Measurements from ENCODE around the gene POLR2I. TPM values are rescaled to one million over a fixed set of nuclear protein-coding genes. Genes with fewer than 3 reads are reported as not detected.
A peak's percentile ranks its signal among the peaks of the same experiment; 100 is the strongest.

Gene POLR2I
- total RNA-seq, 1 experiment from 2014 or later = 146 TPM

DNA sequence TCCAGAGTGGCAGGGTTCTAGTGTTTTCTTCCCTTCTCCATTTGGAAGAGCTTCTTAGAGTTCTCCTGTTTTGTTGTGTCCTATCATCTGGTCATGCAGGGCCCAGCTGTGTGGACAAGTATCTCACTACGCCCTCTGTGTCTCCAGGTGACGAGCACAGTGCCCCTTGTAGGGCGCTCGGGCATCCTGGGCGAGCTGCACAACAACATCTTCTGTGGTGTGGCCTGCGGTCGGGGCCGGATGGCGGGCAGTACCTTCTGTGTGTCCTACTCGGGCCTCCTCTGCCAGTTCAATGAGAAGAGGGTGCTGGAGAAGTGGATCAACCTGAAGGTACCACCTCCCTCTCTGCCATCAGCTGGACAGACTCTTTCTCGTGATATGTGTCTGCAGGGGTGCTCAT is 47.0 kb downstream of the POLR2I start:
- H3K18ac ChIP-seq (ENCODE audit: insufficient read length, low read depth, low read length) = no peak overlapping the region
- H4K91ac ChIP-seq (ENCODE audit: insufficient read length, low read depth, low read length) = no peak overlapping the region
- H3K23me2 ChIP-seq (ENCODE audit: insufficient read length, low read depth, low read length, poor library complexity, severe bottlenecking) = no peaks in the 10 kb centered on the region
- no peak overlapping the region for H2AK5ac ChIP-seq (ENCODE audit: insufficient read length, low read length)
- H3T11ph ChIP-seq (ENCODE audit: low read length) = no peak overlapping the region
- no peaks in the 10 kb centered on the region for H3K79me2 ChIP-seq (ENCODE audit: insufficient read depth, low read length)
- H4K5ac ChIP-seq (ENCODE audit: insufficient read length, low read depth, low read length) = no peak overlapping the region
- H3K27ac ChIP-seq (ENCODE audit: insufficient read length, low read depth, low read length) = no peak overlapping the region
- H3K27me3 Mint-ChIP-seq (ENCODE audit: low read depth) = no peaks in the 10 kb centered on the region
- no CpG with 5 or more reads among the region's 11 CpGs for WGBS (ENCODE audit: extremely low coverage, insufficient read length, low lambda C conversion rate)
- peaks cover 4% of the 10 kb centered on the region for H4K20me1 ChIP-seq (ENCODE audit: control insufficient read depth, insufficient read depth, insufficient read length)
- H2BK120ac ChIP-seq (ENCODE audit: low read depth, low read length, poor library complexity, severe bottlenecking) = no peak overlapping the region
- H2BK20ac ChIP-seq (ENCODE audit: low read depth, low read length, poor library complexity, severe bottlenecking) = no peak overlapping the region
- H3K23ac ChIP-seq (ENCODE audit: insufficient read length, low read depth, low read length) = no peak overlapping the region
- DNase-seq = no peak
- no peak overlapping the region for H3K9ac ChIP-seq (ENCODE audit: extremely low read depth, insufficient read length, low read length)
- H2AFZ ChIP-seq (ENCODE audit: low read length) = no peak overlapping the region
- H3K9me3 ChIP-seq (ENCODE audit: control insufficient read depth, low read depth, low read length) = no peaks in the 10 kb centered on the region
- TF ChIP-seq, protein P1, sequence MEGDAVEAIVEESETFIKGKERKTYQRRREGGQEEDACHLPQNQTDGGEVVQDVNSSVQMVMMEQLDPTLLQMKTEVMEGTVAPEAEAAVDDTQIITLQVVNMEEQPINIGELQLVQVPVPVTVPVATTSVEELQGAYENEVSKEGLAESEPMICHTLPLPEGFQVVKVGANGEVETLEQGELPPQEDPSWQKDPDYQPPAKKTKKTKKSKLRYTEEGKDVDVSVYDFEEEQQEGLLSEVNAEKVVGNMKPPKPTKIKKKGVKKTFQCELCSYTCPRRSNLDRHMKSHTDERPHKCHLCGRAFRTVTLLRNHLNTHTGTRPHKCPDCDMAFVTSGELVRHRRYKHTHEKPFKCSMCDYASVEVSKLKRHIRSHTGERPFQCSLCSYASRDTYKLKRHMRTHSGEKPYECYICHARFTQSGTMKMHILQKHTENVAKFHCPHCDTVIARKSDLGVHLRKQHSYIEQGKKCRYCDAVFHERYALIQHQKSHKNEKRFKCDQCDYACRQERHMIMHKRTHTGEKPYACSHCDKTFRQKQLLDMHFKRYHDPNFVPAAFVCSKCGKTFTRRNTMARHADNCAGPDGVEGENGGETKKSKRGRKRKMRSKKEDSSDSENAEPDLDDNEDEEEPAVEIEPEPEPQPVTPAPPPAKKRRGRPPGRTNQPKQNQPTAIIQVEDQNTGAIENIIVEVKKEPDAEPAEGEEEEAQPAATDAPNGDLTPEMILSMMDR (conservative IDR thresholded peaks at IDR 0.05) = no peak
- no peak overlapping the region for H3K4me2 ChIP-seq (ENCODE audit: insufficient read depth, insufficient read length, low read length)
- H3K79me1 ChIP-seq (ENCODE audit: insufficient read depth, low read depth, low read length, poor library complexity, severe bottlenecking) = no peaks in the 10 kb centered on the region
- H3K9me3 Mint-ChIP-seq = peaks cover 0 to 3% of the 10 kb centered on the region in 2 experiments; a peak in 2 of 5 replicates
- H2BK12ac ChIP-seq (ENCODE audit: insufficient read length, low read depth, low read length) = no peak overlapping the region
- H3K4ac ChIP-seq (ENCODE audit: low read depth, low read length) = no peak overlapping the region
- H3K4me3 Mint-ChIP-seq = no peak overlapping the region
- H3K36me3 Mint-ChIP-seq (ENCODE audit: insufficient read depth in 1 of 3, low read depth in 3 of 3) = peaks cover 66 to 89% (median 81%) of the 10 kb centered on the region in 3 experiments
- H3K27me3 ChIP-seq (ENCODE audit: insufficient read depth, low read length) = no peaks in the 10 kb centered on the region
- H2BK15ac ChIP-seq (ENCODE audit: low read depth, low read length) = no peak overlapping the region
- H3K56ac ChIP-seq (ENCODE audit: insufficient read length, low read depth, low read length) = no peak overlapping the region
- no peak overlapping the region for H4K8ac ChIP-seq (replicated peaks; ENCODE audit: insufficient read length, low read depth, low read length)
- peak overlapping the region in 1 of 3 experiments; percentile 35; a peak in 1 of 7 replicates for H3K27ac Mint-ChIP-seq
- H3K4me1 ChIP-seq (ENCODE audit: insufficient read depth, low read length) = no peaks in the 10 kb centered on the region
- no peaks in the 10 kb centered on the region for H3K4me1 Mint-ChIP-seq
- no peak overlapping the region for H2BK5ac ChIP-seq (ENCODE audit: insufficient read length, low read length)
- H3K14ac ChIP-seq (ENCODE audit: insufficient read depth, low read length) = no peak overlapping the region

Data from H9 (cell line).